GF-D8 (cell line): Measurements from ENCODE around the gene ANAPC7.
"Not testable (repeated sequence)": the region's sequence is repeated elsewhere in the genome, so short reads cannot be mapped to it uniquely, and the experiment has no call there.

Experiments
- DNase-seq: peaks from one replicate; lab custom pipeline; 2025; lab: John Stamatoyannopoulos, UW

Gene ANAPC7

GRCh38 chr12:110373962-110374611, 29.4 kb downstream of the ANAPC7 start:
- no peak for DNase-seq

GRCh38 chr12:110373425-110373824, 30.1 kb downstream of the ANAPC7 start:
- no peak for DNase-seq

GRCh38 chr12:110373025-110373424, 30.5 kb downstream of the ANAPC7 start:
- DNase-seq: no peak

- no peak for DNase-seq
Observed at GRCh38 chr12:110372056-110372425, 31.5 kb downstream of the ANAPC7 start.

- DNase-seq: peak; percentile 51
Observed at GRCh38 chr12:110371408-110372055, 32.0 kb downstream of the ANAPC7 start.

- no peak for DNase-seq
Observed at GRCh38 chr12:110370732-110371231, 32.7 kb downstream of the ANAPC7 start.

- DNase-seq: no peak
Observed at GRCh38 chr12:110369992-110370391, 33.5 kb downstream of the ANAPC7 start.

GRCh38 chr12:110367181-110367864, 36.2 kb downstream of the ANAPC7 start:
- no peak for DNase-seq

- no peak for DNase-seq
Observed at GRCh38 chr12:110366321-110367142, 37.0 kb downstream of the ANAPC7 start.

- no peak for DNase-seq
Observed at GRCh38 chr12:110365489-110366320, 37.8 kb downstream of the ANAPC7 start.

- DNase-seq: no peak
Observed at GRCh38 chr12:110361216-110361615, 42.3 kb downstream of the ANAPC7 start.

GRCh38 chr12:110358384-110359097, 45.0 kb downstream of the ANAPC7 start:
- not testable (repeated sequence) for DNase-seq

- no peak for DNase-seq
Observed at GRCh38 chr12:110355073-110355472, 48.4 kb downstream of the ANAPC7 start.

- DNase-seq: peak; percentile 93
Observed at GRCh38 chr12:110354172-110354780, 49.2 kb downstream of the ANAPC7 start.

- DNase-seq: no peak
Observed at GRCh38 chr12:110353211-110353965, 50.1 kb downstream of the ANAPC7 start.

GRCh38 chr12:110352401-110352800, 51.1 kb downstream of the ANAPC7 start:
- DNase-seq: no peak

GRCh38 chr12:110351119-110351518, 52.4 kb downstream of the ANAPC7 start:
- no peak for DNase-seq

- DNase-seq: peak; percentile 96
Observed at GRCh38 chr12:110349514-110350151, 53.9 kb downstream of the ANAPC7 start.

GRCh38 chr12:110349096-110349495, 54.4 kb downstream of the ANAPC7 start:
- DNase-seq: no peak
